Epithelial cell of esophagus (primary cell): Measurements from ENCODE around the gene ARHGAP1.

ENCODE experiments used
- DNase-seq: peaks from one replicate; pipeline ENCODE4 v3.0.0; 2010; ENCODE audit warnings: low read depth
- H3K4me3 ChIP-seq: 2 replicates; pipeline ENCODE4 v1.5.1; 2011; ENCODE audit warnings: mild to moderate bottlenecking, low read length, control low read depth
- CTCF ChIP-seq: IDR thresholded peaks from 2 replicates; pipeline ENCODE4 v1.5.1; 2011; ENCODE audit warnings: low read depth, mild to moderate bottlenecking, low read length, control low read depth, inconsistent platforms; ENCODE audit not compliant: insufficient read depth; ENCODE audit errors: missing control alignments

Gene ARHGAP1

GRCh38 chr11:46677169-46677568, 23.2 kb downstream of the ARHGAP1 start:
- DNase-seq = no peak
- TF ChIP-seq CTCF = no peak
- H3K4me3 ChIP-seq = no peak overlapping the region

GRCh38 chr11:46676436-46677158, 23.8 kb downstream of the ARHGAP1 start:
- no peak for TF ChIP-seq CTCF
- no peak overlapping the region for H3K4me3 ChIP-seq
- no peak for DNase-seq

DNA sequence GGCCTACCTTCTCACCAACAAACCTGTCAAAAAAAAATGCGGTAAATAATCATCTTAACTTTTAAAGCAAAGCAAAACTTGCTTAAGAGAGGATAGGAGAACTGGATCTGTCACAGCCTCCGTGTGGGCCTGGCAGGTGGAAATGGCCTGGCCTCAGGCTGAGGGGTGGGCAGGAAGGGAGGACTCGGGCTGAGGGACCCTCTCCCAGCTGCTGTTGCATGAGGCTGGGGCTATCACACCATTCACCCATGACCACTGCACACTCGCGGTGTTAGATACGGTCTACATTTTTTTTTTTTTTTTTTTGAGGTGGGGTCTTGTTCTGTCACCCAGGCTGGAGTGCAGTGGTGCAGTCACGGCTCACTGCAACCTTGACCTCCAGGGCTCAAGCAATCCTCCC, 24.5 kb downstream of the ARHGAP1 start:
- TF ChIP-seq CTCF = no peak
- H3K4me3 ChIP-seq = no peak overlapping the region
- no peak for DNase-seq

GRCh38 chr11:46675288-46675851, 25.0 kb downstream of the ARHGAP1 start:
- no peak overlapping the region for H3K4me3 ChIP-seq
- peak; percentile 82 for DNase-seq
- TF ChIP-seq CTCF = peak; percentile 43

GRCh38 chr11:46674463-46675287, 25.7 kb downstream of the ARHGAP1 start:
- TF ChIP-seq CTCF = no peak
- DNase-seq = no peak
- H3K4me3 ChIP-seq = no peak overlapping the region

DNA sequence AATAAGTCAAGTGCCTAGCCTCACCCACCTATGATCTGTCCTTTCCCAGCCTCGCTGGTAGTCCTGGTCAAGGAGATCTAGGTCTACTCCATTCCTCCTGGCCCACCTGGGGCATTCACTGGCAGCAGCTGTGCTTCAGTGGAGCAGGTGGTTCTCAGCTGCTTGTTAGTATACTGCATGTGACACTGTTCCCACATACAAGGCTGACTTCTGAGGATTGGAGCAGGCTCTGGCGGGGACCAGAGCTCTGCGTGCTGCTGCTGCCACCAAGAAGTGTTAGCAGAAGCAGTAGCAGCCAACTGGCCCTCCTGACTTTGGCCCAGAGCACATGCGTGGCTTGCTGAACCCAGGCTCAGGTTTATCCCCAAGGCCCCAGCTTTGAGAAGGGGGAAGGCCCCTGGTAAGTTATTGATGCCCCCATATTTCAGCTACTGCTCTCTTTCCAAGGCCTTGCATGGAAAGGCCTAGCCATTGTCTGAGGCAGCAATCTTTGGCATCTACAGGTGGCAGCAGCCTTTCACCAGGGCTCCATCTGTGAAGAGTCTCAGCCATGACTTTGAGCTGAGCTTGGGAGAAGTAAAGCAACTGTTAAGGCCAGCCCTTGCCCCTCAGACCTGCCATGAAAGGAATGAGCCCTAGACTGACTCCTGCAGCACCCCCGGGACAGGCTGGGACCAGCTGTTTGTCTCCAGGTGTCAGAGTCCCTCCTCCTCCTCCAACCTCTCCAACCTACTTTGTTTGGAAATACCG, 26.5 kb downstream of the ARHGAP1 start:
- no peak overlapping the region for H3K4me3 ChIP-seq
- no peak for TF ChIP-seq CTCF
- no peak for DNase-seq
